Right lobe of liver (tissue), 4 donors: Measurements from ENCODE around the gene TFF3.

ENCODE experiments used
- POLR2A ChIP-seq: fragments of 450-650 bp; IDR thresholded peaks from one replicate; pipeline ENCODE4 v1.6.1; 2017; ENCODE audit warnings: antibody characterized with exemption, mild to moderate bottlenecking
- TF ChIP-seq, protein P1 (sequence below), 4 donors: fragments of 200-600 bp in 3 of 4; fragments of 450-650 bp in 1 of 4; IDR thresholded peaks; one replicate each; pipeline versions ENCODE4 v1.5.1 to v1.8.0; 2016 to 2022; ENCODE audit warnings: antibody characterized with exemption in 4 of 4, mild to moderate bottlenecking in 2 of 4
- donor health status: DM: no; HTN: no; CAD: no.
- donor health status: DM: no; HTN: no; CAD: no.
- donor health status: DM: no; HTN: yes; CAD: no.

DNA sequence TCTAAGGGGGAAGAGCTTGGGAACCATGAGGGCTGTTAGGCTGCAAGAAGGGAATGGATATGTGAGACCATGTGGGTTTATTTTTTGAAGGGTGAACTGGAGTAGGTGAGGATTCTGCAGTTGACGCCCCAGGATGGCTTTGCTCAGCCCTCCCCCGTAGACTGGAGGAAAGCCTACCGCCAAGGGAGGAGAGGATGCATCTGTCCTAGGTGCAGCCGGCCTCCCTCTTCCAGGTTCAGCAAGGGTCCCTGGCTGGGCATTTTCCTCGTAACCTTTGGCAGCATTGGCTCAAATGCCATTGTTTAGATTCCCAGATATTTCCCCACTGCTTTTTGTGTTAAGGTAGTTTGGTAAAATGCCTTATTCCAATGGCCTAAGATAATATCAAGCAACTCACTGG lies 16.6 kb downstream of the TFF3 start:
- TF ChIP-seq, protein P1, sequence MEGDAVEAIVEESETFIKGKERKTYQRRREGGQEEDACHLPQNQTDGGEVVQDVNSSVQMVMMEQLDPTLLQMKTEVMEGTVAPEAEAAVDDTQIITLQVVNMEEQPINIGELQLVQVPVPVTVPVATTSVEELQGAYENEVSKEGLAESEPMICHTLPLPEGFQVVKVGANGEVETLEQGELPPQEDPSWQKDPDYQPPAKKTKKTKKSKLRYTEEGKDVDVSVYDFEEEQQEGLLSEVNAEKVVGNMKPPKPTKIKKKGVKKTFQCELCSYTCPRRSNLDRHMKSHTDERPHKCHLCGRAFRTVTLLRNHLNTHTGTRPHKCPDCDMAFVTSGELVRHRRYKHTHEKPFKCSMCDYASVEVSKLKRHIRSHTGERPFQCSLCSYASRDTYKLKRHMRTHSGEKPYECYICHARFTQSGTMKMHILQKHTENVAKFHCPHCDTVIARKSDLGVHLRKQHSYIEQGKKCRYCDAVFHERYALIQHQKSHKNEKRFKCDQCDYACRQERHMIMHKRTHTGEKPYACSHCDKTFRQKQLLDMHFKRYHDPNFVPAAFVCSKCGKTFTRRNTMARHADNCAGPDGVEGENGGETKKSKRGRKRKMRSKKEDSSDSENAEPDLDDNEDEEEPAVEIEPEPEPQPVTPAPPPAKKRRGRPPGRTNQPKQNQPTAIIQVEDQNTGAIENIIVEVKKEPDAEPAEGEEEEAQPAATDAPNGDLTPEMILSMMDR (IDR thresholded peaks at IDR 0.05) = no peak
- TF ChIP-seq POLR2A = no peak
